Endothelial cell of umbilical vein (primary cell): Measurements from ENCODE around the gene CCDC69. TPM values are rescaled to one million over a fixed set of nuclear protein-coding genes. Genes with fewer than 3 reads are reported as not detected.
A peak's percentile ranks its signal among the peaks of the same experiment; 100 is the strongest.

Source experiments
- BruUV-seq: library from RNA; stranded (reverse); fragments of 400-500 nt; replicated peaks from 2 replicates; lab custom pipeline; 2021; lab: Mats Ljungman, UMichigan
- CTCF ChIA-PET: fragments of 300-600, 350-600 bp; sonication (Branson Sonifier 250); formaldehyde crosslinking; loops from one replicate; lab custom pipeline; 2021; ENCODE audit warnings: antibody characterized with exemption, inconsistent platforms; lab: Charles Lee
- POLR2A ChIA-PET: fragments of 300-600, 350-600 bp; sonication (Branson Sonifier 250); formaldehyde crosslinking; loops from one replicate; lab custom pipeline; 2021; ENCODE audit warnings: antibody characterized with exemption, inconsistent platforms; lab: Charles Lee
- DNase-seq: peaks from one replicate; pipeline ENCODE4 v3.0.0-alpha.2; 2011; ENCODE audit warnings: low read depth, low spot score
- FAIRE-seq: peaks from 2 replicates; lab custom pipeline; 2011; peaks lifted over from hg19 to GRCh38; lab: Jason Lieb, UNC
- H2AFZ ChIP-seq: 2 replicates; pipeline ENCODE4 v1.6.0; 2012; ENCODE audit warnings: low read depth, low read length, control low read depth, inconsistent platforms
- H3K27ac ChIP-seq: 2 replicates; pipeline ENCODE4 v1.5.1; 2011; ENCODE audit warnings: low read depth, mild to moderate bottlenecking, control low read depth, low read length, moderate library complexity; ENCODE audit not compliant: insufficient read depth
- H3K27me3 ChIP-seq, 2 experiments: 2 replicates each; pipeline versions ENCODE4 v1.6.0 to v1.6.1; 2011; ENCODE audit warnings: low read length in 2 of 2, mixed read lengths in 1 of 2; ENCODE audit not compliant: control insufficient read depth in 2 of 2, insufficient read depth in 2 of 2
- H3K36me3 ChIP-seq, 2 experiments: 2 replicates in 1 of 2; 3 replicates in 1 of 2; pipeline ENCODE4 v1.5.1; 2011; ENCODE audit warnings: low read length in 2 of 2, mild to moderate bottlenecking in 1 of 2, moderate library complexity in 1 of 2; ENCODE audit not compliant: control insufficient read depth in 2 of 2, insufficient read depth in 2 of 2; ENCODE audit errors: extremely low read depth in 1 of 2
- H3K4me1 ChIP-seq: 3 replicates; pipeline ENCODE4 v1.5.1; 2011; ENCODE audit warnings: mild to moderate bottlenecking, low read length; ENCODE audit not compliant: control insufficient read depth, insufficient read depth; ENCODE audit errors: extremely low read depth
- H3K4me2 ChIP-seq: 2 replicates; pipeline ENCODE4 v1.6.1; 2011; ENCODE audit warnings: low read length, control low read depth, mixed read lengths; ENCODE audit not compliant: insufficient read depth
- H3K4me3 ChIP-seq, 3 experiments: fragments of 200-600 bp in 1 of 3; sonication (generic), shearing (Covaris generic) in 1 of 3; replicated peaks in 1 of 3; 2 replicates each; pipeline ENCODE4 v1.5.1; 2011 to 2016; ENCODE audit warnings: control low read depth in 3 of 3, low read length in 3 of 3, mild to moderate bottlenecking in 2 of 3, inconsistent platforms in 1 of 3, low read depth in 1 of 3, moderate library complexity in 1 of 3; ENCODE audit not compliant: insufficient read depth in 1 of 3
- H3K79me2 ChIP-seq: 2 replicates; pipeline ENCODE4 v1.6.0; 2012; ENCODE audit warnings: low read length, inconsistent platforms; ENCODE audit not compliant: control insufficient read depth, insufficient read depth
- H3K9ac ChIP-seq: replicated peaks from 2 replicates; pipeline ENCODE3; 2011; ENCODE audit warnings: low read length, control low read depth; ENCODE audit not compliant: insufficient read depth; ENCODE audit errors: extremely low read depth
- H3K9me1 ChIP-seq: replicated peaks from 3 replicates; pipeline ENCODE4 v1.6.0; 2011; ENCODE audit warnings: mild to moderate bottlenecking, low read length; ENCODE audit not compliant: control insufficient read depth, insufficient read depth; ENCODE audit errors: extremely low read depth
- H3K9me3 ChIP-seq: replicated peaks from 2 replicates; pipeline ENCODE4 v1.5.1; 2012; ENCODE audit warnings: low read length, inconsistent platforms; ENCODE audit not compliant: control insufficient read depth, insufficient read depth
- H4K20me1 ChIP-seq: replicated peaks from 2 replicates; pipeline ENCODE3; 2011; ENCODE audit warnings: mild to moderate bottlenecking, low read length; ENCODE audit not compliant: control insufficient read depth, insufficient read depth; ENCODE audit errors: extremely low read depth
- CTCF ChIP-seq, 2 donors: IDR thresholded peaks; 1 replicate in 1 of 2; 2 replicates in 1 of 2; pipeline ENCODE4 v1.5.1; 2011; ENCODE audit warnings: low read length in 2 of 2, mild to moderate bottlenecking in 2 of 2, moderate library complexity in 2 of 2, control low read depth in 1 of 2, inconsistent platforms in 1 of 2, low read depth in 1 of 2; ENCODE audit not compliant: insufficient read depth in 1 of 2; ENCODE audit errors: extremely low read depth in 1 of 2
- EZH2 ChIP-seq: IDR thresholded peaks from 2 replicates; pipeline ENCODE4 v1.6.1; 2012; ENCODE audit warnings: borderline replicate concordance, low read depth, mild to moderate bottlenecking, moderate library complexity, low read length, inconsistent platforms; ENCODE audit not compliant: severe bottlenecking
- FOS ChIP-seq: IDR thresholded peaks from 2 replicates; pipeline ENCODE4 v1.6.1; 2011; ENCODE audit warnings: mild to moderate bottlenecking, low read length, moderate library complexity, borderline replicate concordance; ENCODE audit not compliant: insufficient read depth
- GATA2 ChIP-seq: IDR thresholded peaks from 2 replicates; pipeline ENCODE4 v1.7.0; 2011; ENCODE audit warnings: low read depth, mild to moderate bottlenecking, moderate library complexity, mixed read lengths, low read length; ENCODE audit not compliant: insufficient read length, insufficient read depth
- JUN ChIP-seq: IDR thresholded peaks from 2 replicates; pipeline ENCODE4 v1.6.1; 2011; ENCODE audit warnings: borderline replicate concordance, low read depth; ENCODE audit not compliant: insufficient read length, insufficient read depth
- MAX ChIP-seq: IDR thresholded peaks from 2 replicates; pipeline ENCODE4 v1.6.1; 2011; ENCODE audit not compliant: insufficient read depth, insufficient read length
- MYC ChIP-seq: IDR thresholded peaks from one replicate; pipeline ENCODE4 v1.6.1; 2011; ENCODE audit warnings: mild to moderate bottlenecking, low read depth, low read length
- POLR2A ChIP-seq: IDR thresholded peaks from 2 replicates; pipeline ENCODE4 v1.6.1; 2012; ENCODE audit warnings: low read depth, mild to moderate bottlenecking, control low read depth, low read length
- POLR2AphosphoS5 ChIP-seq: IDR thresholded peaks from 2 replicates; pipeline ENCODE4 v1.6.1; 2012; ENCODE audit warnings: low read depth, mild to moderate bottlenecking, control low read depth, low read length, moderate library complexity; ENCODE audit not compliant: insufficient read depth
- dilution Hi-C: fragments of 300-500 bp; cut with MboI; formaldehyde crosslinking; loops from one replicate; pipeline ENCODE4 v1.15.0; 2019; ENCODE audit warnings: low sequenced_read_pairs; ENCODE audit not compliant: extremely low pct_ligation_motif_present
- intact Hi-C: fragments of 100-400 bp; cut with micrococcal nuclease; formaldehyde crosslinking; loops from one replicate; pipeline ENCODE4 v1.10.0; 2022
- polyA plus RNA-seq, 4 experiments: library from polyadenylated mRNA; depleted of rRNA in 3 of 4; stranded (reverse) in 3 of 4; unstranded in 1 of 4; fragments of >200 nt; gene quantifications; 2 replicates each; pipeline versions ENCODE4 v1.2.1 to v1.2.3, GENCODE V29; 2011 to 2012; ENCODE audit warnings: missing spikeins in 1 of 4
- total RNA-seq: library from RNA; stranded (reverse); gene quantifications from 2 replicates; pipeline ENCODE4 v1.2.3, GENCODE V29; 2021

CCDC69 gene
- total and polyA plus RNA-seq, 2 donors (not counting 3 experiments of a cell fraction or from before 2014, with no cell fraction given): 4.1 to 4.5 TPM

- Histone ChIP-seq H3K9ac (no peak overlapping the region), H2AFZ (no peak overlapping the region), H3K36me3 (no peaks in the 10 kb centered on the region), H3K27me3 (peaks cover 0 to 1% of the 10 kb centered on the region in 2 experiments), H3K4me1 (no peaks in the 10 kb centered on the region), H3K4me3 (peak overlapping the region in 1 of 3 experiments; percentile 8), H3K79me2 (no peaks in the 10 kb centered on the region), H3K9me3 (no peaks in the 10 kb centered on the region), H4K20me1 (no peaks in the 10 kb centered on the region), H3K4me2 (no peak overlapping the region), H3K9me1 (no peaks in the 10 kb centered on the region), H3K27ac (no peak overlapping the region)
- ChIA-PET POLR2A (no interaction called here), CTCF (interaction anchor here (0.8 to 1.8 kb wide), 3 partner anchors 9 to 59 kb away, joined by 3 to 7 read pairs (median 4); no protein-coding TSS in a partner anchor)
- TF ChIP-seq CTCF (IDR thresholded peaks at IDR 0.05; ENCODE audit: extremely low read depth in 1 of 2, insufficient read depth in 1 of 2, low read depth in 1 of 2, low read length in 2 of 2) (no peak), MYC (no peak), GATA2 (no peak), MAX (no peak), EZH2 (no peak), POLR2AphosphoS5 (no peak), FOS (no peak), JUN (no peak), POLR2A (no peak)
- no TSS peak for BruUV-seq
- dilution Hi-C loops (no loop called here), intact Hi-C loops (no loop called here)
- DNase-seq (no peak), FAIRE-seq (no peak)
Observed at GRCh38 chr5:151173711-151174611, 49.9 kb downstream of the CCDC69 start.
